HepG2 (cell line): ENCODE results near the gene PIM3. TPM values are rescaled to one million over a fixed set of nuclear protein-coding genes. Genes with fewer than 3 reads are reported as not detected.

ENCODE experiments used
- AKAP8 ChIP-seq: sonication (generic); formaldehyde crosslinking; IDR thresholded peaks from 2 replicates; pipeline ENCODE4 v1.5.1; 2020; ENCODE audit warnings: mild to moderate bottlenecking, missing genetic modification reagents
- ARNT2 ChIP-seq: sonication (generic); formaldehyde crosslinking; IDR thresholded peaks from 2 replicates; pipeline ENCODE4 v1.8.0; 2022; ENCODE audit warnings: mild to moderate bottlenecking, low read depth, missing genetic modification reagents, moderate library complexity
- CREB3 ChIP-seq: sonication (generic); formaldehyde crosslinking; IDR thresholded peaks from 2 replicates; pipeline ENCODE4 v1.5.0; 2020; ENCODE audit warnings: missing genetic modification reagents
- RXRA ChIP-seq: sonication (generic); formaldehyde crosslinking; IDR thresholded peaks from 2 replicates; pipeline ENCODE4 v1.5.1; 2020; ENCODE audit warnings: missing genetic modification reagents
- TBX3 ChIP-seq: fragments of 450-650 bp; IDR thresholded peaks from 2 replicates; pipeline ENCODE4 v1.6.1; 2017; ENCODE audit warnings: antibody characterized with exemption, mild to moderate bottlenecking, inconsistent platforms, borderline replicate concordance
- ZNF180 ChIP-seq: sonication (generic); formaldehyde crosslinking; IDR thresholded peaks from 2 replicates; pipeline ENCODE4 v1.4.0; 2020; ENCODE audit warnings: low read depth, missing genetic modification reagents, borderline replicate concordance
- ZNF451 ChIP-seq: sonication (generic); formaldehyde crosslinking; IDR thresholded peaks from 2 replicates; pipeline ENCODE4 v1.5.0; 2020; ENCODE audit warnings: mild to moderate bottlenecking, missing genetic modification reagents
- ZNF510 ChIP-seq: sonication (generic); formaldehyde crosslinking; IDR thresholded peaks from 2 replicates; pipeline ENCODE4 v1.4.0; 2020; ENCODE audit warnings: low read depth, mild to moderate bottlenecking, missing genetic modification reagents
- ZNF597 ChIP-seq: sonication (generic); formaldehyde crosslinking; IDR thresholded peaks from 2 replicates; pipeline ENCODE4 v1.5.0; 2020; ENCODE audit warnings: missing genetic modification reagents
- ZNF703 ChIP-seq: sonication (generic); formaldehyde crosslinking; IDR thresholded peaks from 2 replicates; pipeline ENCODE4 v1.5.1; 2020; ENCODE audit warnings: missing genetic modification reagents, mild to moderate bottlenecking, moderate library complexity, borderline replicate concordance
- ZNF720 ChIP-seq: sonication (generic); formaldehyde crosslinking; IDR thresholded peaks from 2 replicates; pipeline ENCODE4 v1.4.0; 2020; ENCODE audit warnings: missing genetic modification reagents
- ZNF782 ChIP-seq: sonication (generic); formaldehyde crosslinking; IDR thresholded peaks from 2 replicates; pipeline ENCODE4 v1.4.0; 2020; ENCODE audit warnings: missing genetic modification reagents, mild to moderate bottlenecking, borderline replicate concordance
- ZSCAN30 ChIP-seq: sonication (generic); formaldehyde crosslinking; IDR thresholded peaks from 2 replicates; pipeline ENCODE4 v1.5.0; 2020; ENCODE audit warnings: mild to moderate bottlenecking, missing genetic modification reagents
- polyA plus RNA-seq, 8 experiments: library from polyadenylated mRNA; depleted of rRNA in 3 of 8; stranded (reverse) in 7 of 8; unstranded in 1 of 8; fragments of >200 nt; fragmentation: Illumina TruSeq in 4 of 8; extraction: Trizol in 4 of 8; gene quantifications; 2 replicates each; pipeline versions ENCODE4 v1.2.1 to v1.2.3, GENCODE V29; 2011 to 2016; ENCODE audit warnings: low read depth in 4 of 8, missing spikeins in 1 of 8, mixed read lengths in 1 of 8; ENCODE audit not compliant: insufficient read depth in 1 of 8
- total RNA-seq, 5 experiments: library from RNA; depleted of rRNA; stranded (reverse); fragments of >200 nt; fragmentation: Illumina TruSeq; extraction: Trizol; gene quantifications; 2 replicates each; pipeline ENCODE4 v1.2.3, GENCODE V29; 2016; ENCODE audit warnings: low read depth in 1 of 5
- TF ChIP-seq, protein P1 (sequence below): sonication (generic); formaldehyde crosslinking; IDR thresholded peaks from 2 replicates; pipeline ENCODE4 v1.8.0; 2022; ENCODE audit warnings: low read depth, missing genetic modification reagents
- TF ChIP-seq, protein P2 (sequence below): sonication (generic); formaldehyde crosslinking; IDR thresholded peaks from 2 replicates; pipeline ENCODE4 v1.4.0; 2020; ENCODE audit warnings: missing genetic modification reagents, mild to moderate bottlenecking, borderline replicate concordance
- TF ChIP-seq, protein P3 (sequence below), 2 experiments: sonication (generic) in 1 of 2; formaldehyde crosslinking in 1 of 2; IDR thresholded peaks; 2 replicates each; pipeline versions ENCODE4 v1.4.0 to v1.6.1; 2016 to 2020; ENCODE audit warnings: borderline replicate concordance in 1 of 2, low read depth in 1 of 2, mild to moderate bottlenecking in 1 of 2, missing genetic modification reagents in 1 of 2

Gene PIM3
- total and polyA plus RNA-seq, 2 of the 13 experiments (the other 11 are each of a cell fraction or from before 2014, with no cell fraction given): 21.6 to 31.2 TPM

DNA sequence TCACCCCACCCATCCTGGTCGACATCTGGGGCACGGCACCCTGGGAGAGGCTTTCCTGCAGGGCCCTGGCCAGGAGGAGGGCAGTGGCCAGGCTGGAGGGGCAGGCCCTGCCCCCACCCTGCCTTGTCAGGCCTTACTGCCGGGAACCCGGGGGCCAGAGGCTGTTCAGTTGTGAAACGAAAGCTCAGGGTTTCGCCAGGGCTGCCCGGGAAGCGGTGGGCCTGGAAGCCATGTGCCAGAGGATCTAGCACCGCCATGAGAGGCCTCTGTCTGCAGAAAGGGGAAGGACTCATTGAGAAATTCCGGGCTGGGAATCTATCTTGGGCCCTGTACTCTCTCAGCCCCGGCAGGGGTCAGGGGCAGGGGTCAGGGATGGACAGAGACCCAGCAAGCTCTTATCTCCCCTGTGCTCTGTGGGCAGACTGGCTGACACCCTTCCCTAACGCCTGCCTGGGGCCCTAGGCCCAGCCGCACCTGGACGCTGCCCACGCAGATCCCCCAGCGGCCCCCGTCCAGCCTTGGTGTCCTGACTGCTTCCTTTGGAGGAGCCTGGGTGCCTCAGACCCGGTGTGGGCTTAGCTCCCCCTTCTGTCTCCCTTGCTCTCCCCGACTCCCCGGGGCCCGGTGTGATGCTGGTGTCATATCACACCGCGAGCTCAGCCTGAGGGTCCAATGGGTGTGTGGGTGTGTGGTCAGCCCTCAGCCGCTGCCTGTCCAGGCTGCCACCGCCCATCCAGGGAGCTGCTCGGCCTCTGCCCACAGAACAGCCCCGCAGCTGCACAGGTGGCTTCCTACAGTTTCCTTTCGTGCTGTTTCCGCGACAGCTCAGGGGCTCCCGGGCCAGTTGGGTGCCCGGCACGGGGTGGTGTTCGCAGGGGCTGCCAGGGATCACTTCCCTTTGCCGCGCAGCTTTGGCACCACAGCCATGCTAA lies 6.5 kb downstream of the PIM3 start (continued):
- TF ChIP-seq CREB3 (no peak), ZNF451 (no peak), ZNF782 (peak; percentile 37; the same call in 1 of the 2 replicates), ZNF510 (CRISPR knock-in tag) (no peak), ZNF180 (no peak), RXRA (CRISPR knock-in tag) (peak; percentile 14; the same call in 1 of the 2 replicates), TBX3 (peak; percentile 39; the same call in 1 of the 2 replicates), ARNT2 (CRISPR knock-in tag) (peak; percentile 57), ZSCAN30 (CRISPR knock-in tag) (no peak), ZNF703 (CRISPR knock-in tag) (no peak), AKAP8 (0 out of 2 replicates have a peak, but pooled peaks have one; percentile 10), ZNF720 (CRISPR knock-in tag) (no peak), ZNF597 (CRISPR knock-in tag) (no peak)
- TF ChIP-seq, protein P1, sequence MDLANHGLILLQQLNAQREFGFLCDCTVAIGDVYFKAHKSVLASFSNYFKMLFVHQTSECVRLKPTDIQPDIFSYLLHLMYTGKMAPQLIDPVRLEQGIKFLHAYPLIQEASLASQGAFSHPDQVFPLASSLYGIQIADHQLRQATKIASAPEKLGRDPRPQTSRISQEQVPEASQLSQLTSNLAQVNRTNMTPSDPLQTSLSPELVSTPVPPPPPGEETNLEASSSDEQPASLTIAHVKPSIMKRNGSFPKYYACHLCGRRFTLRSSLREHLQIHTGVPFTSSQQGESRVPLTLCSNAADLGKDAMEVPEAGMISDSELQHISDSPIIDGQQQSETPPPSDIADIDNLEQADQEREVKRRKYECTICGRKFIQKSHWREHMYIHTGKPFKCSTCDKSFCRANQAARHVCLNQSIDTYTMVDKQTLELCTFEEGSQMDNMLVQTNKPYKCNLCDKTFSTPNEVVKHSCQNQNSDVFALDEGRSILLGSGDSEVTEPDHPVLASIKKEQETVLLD (CRISPR knock-in tag): peak; percentile 20; the same call in 1 of the 2 replicates
- TF ChIP-seq, protein P2, sequence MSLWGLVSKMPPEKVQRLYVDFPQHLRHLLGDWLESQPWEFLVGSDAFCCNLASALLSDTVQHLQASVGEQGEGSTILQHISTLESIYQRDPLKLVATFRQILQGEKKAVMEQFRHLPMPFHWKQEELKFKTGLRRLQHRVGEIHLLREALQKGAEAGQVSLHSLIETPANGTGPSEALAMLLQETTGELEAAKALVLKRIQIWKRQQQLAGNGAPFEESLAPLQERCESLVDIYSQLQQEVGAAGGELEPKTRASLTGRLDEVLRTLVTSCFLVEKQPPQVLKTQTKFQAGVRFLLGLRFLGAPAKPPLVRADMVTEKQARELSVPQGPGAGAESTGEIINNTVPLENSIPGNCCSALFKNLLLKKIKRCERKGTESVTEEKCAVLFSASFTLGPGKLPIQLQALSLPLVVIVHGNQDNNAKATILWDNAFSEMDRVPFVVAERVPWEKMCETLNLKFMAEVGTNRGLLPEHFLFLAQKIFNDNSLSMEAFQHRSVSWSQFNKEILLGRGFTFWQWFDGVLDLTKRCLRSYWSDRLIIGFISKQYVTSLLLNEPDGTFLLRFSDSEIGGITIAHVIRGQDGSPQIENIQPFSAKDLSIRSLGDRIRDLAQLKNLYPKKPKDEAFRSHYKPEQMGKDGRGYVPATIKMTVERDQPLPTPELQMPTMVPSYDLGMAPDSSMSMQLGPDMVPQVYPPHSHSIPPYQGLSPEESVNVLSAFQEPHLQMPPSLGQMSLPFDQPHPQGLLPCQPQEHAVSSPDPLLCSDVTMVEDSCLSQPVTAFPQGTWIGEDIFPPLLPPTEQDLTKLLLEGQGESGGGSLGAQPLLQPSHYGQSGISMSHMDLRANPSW (CRISPR knock-in tag): no peak
- TF ChIP-seq, protein P3, sequence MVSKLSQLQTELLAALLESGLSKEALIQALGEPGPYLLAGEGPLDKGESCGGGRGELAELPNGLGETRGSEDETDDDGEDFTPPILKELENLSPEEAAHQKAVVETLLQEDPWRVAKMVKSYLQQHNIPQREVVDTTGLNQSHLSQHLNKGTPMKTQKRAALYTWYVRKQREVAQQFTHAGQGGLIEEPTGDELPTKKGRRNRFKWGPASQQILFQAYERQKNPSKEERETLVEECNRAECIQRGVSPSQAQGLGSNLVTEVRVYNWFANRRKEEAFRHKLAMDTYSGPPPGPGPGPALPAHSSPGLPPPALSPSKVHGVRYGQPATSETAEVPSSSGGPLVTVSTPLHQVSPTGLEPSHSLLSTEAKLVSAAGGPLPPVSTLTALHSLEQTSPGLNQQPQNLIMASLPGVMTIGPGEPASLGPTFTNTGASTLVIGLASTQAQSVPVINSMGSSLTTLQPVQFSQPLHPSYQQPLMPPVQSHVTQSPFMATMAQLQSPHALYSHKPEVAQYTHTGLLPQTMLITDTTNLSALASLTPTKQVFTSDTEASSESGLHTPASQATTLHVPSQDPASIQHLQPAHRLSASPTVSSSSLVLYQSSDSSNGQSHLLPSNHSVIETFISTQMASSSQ (IDR thresholded peaks at IDR 0.05; ENCODE audit: low read depth): no peak
- TF ChIP-seq, protein P3 (CRISPR knock-in tag; IDR thresholded peaks at IDR 0.05; ENCODE audit: borderline replicate concordance): peak; percentile 23; the same call in 1 of the 2 replicates
